Endometrium (tissue), 2 donors: ENCODE results near the gene RANBP17.

Experiments
- FAIRE-seq: peaks from 2 replicates; lab custom pipeline; 2012; peaks lifted over from hg19 to GRCh38; lab: Jason Lieb, UNC
- donor health status: control.
- donor health status: control.

Gene RANBP17

DNA sequence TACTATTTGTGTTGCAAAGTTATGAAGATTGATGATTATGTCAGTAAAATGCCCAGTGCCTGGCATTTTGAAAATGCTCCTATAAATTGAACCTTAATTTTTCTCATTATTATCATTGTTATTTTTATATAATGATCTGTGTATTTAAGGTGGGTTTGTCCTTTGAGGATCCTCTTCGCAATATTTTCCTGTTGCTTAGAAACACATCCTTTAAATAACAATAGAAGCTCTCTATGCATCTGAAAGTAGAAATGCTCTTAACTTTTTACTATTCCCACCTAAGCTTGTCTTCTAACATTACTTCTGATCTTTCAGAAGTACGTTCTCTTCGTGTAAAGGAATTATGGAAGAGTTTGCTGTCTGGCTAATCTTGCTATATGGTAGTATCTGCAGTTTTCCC lies 232.5 kb downstream of the RANBP17 start:
- no peak for FAIRE-seq

DNA sequence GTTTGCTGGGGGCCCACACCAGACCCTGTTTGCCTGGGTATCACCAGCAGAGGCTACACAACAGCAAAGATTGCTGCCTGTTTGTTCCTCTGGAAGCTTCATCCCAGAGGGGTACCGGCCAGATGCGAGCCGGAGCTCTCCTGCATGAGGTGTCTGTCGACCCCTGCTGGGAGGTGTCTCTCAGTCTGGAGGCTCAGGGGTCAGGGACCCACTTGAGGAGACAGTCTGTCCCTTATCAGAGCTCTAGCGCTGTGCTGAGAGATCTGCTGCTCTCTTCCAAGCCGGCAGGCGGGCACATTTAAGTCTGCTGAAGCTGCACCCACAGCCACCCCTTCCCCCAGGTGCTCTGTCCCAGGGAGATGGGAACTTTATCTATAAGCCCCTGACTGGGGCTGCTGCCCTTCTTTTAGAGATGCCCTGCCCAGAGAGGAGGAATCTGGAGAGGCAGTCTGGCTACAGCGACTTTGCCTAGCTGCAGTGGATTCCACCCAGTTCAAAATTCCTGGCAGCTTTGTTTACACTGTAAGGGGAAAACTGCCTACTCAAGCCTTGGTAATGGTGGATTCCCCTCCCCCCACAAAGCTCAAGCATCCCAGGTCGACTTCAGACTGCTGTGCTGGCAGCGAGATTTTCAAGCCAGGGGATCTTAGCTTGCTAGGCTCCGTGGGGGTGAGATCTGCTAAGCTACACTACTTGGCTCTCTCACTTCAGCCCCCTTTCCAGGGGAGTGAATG lies 241.2 kb downstream of the RANBP17 start:
- no peak for FAIRE-seq

DNA sequence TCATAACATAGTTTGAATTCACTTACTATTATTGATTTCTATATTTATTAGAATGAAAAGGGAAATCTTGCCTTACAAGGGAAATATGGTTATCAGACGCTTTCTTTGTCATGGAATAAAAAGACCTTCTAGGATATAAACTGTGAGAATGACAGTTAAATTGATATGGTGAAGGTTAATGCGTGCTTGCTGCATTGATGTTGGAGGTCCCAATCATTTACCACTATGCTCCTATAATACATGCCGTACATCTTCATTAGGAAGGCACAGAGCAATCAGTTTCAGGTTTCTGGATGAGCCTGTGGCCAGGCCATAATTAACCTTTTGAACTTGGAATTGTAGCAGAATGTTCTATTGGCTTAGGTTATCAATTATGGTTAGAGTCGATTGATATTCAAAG lies 245.9 kb downstream of the RANBP17 start:
- no peak for FAIRE-seq

DNA sequence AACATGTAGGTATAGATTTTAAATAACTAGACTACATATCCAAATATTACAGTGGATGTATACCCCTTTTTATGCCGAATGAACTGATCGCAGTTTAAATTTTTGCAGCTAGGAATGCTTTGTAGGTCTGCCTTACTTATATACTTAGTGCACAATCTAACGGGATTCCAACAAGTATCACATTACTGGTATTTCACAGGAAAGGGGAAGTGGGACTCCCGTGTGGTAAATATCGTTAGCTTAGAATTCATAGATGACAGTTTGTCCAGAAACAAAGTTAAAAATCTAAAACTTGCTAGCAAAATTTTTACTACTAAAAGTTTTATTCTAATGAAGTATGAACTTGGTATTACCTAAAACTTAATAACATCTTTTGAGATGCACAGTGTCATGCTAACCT lies 253.7 kb downstream of the RANBP17 start:
- no peak for FAIRE-seq

DNA sequence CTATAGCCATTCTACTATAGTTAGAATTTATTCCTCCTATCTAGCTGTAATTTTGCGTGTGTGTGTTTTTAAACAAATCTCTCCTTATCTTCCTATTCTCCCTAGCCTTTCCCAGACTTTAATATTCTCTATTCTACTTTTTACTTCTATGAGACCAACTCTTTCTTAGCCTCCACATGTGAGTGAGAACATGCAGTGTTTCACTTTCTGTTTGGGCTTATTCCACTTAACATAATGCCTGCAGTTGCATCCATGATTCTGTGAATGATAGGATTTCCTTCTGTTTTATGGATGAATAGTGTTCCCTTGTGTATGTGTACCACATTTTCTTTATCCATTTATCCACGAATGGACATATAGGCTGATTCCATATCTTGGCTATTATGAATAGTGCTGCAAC lies 254.9 kb downstream of the RANBP17 start:
- no peak for FAIRE-seq

DNA sequence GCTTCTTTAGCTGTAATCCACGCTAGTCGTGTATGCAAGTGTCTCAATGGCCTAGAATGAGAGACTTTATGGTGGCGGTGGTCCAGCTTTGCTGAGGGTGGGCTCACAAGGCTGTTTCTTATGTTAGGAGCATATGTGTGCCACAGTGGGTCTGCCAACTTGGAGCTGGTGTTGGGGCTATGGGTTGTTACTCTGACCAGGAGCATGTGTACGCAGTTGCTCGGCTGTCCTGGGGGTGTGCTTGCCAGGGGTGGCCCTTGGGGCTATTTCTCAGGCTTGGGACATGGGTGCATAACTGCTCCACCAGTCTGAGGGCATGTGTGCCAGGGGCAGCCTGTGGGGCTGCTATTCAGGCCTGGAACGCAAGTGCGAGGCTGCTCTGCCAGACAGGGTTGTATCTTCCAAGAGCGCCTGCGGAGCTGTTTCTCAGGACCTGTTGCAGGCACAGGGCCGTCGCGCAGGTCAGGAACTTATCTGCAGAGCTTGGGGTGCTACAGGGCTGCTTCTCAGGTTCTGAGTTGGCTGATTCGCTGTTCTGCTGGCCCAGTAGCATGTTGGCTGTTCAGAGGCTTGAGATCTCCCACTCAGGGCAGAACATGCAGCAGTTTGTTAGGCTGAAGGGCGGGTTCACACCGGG lies 259.3 kb downstream of the RANBP17 start:
- no peak for FAIRE-seq

- FAIRE-seq, result no peak
Observed at GRCh38 chr5:171121638-171122037, 259.8 kb downstream of the RANBP17 start.

DNA sequence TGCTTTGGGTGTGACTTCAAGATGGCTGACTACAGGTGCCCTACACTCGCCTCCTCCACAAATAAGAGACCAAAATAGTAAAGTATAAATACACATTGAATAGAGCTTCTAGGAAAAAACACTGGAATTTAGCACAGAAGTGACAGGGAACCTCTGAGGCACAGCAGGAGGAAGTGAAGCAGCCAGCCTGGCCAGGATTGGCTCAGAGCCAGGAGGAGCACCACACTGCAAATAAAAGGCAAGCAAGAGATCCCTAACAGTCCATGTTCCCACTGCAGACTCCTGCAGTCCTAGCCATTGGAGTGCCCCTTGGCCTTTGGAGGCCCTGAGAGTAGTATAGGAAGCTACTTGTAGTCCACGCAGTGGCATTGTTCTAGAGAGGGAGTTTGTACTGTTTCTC lies 260.6 kb downstream of the RANBP17 start:
- no peak for FAIRE-seq

DNA sequence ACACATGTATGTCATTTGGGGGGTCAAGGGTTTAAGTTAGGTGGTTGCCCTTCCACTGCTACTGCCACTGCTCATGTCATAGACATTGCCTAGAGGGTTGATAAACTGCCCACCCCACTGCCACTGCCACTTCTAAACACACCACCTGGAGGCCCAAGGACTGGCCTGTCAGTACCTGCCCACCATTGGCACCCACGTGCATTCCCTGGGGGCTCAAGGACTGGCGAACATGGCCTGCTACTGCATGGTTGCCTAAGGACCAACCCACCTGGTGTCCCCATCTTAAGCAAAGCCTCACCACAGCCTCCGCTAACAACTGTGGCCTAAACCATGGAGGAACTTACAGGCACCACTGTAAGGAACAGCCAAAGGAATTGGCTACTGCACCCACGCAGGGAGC lies 261.6 kb downstream of the RANBP17 start:
- FAIRE-seq, result no peak

DNA sequence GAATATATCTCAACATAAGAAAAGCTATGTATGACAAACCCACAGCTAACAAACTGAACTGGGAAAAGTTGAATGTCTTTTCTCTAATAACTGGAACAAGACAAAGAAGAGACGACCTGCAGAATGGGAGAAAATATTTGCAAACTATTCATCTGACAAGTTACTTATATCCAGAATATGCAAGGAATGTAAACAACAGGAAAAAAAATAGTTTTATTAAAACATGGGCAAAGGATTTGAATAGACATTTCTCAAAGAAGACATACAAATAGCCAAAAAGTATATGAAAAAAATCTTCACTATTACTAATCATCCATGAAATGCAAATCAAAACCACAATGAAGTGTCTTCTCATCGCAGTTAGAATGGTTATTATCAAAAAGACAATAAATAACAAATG lies 265.5 kb downstream of the RANBP17 start:
- no peak for FAIRE-seq

DNA sequence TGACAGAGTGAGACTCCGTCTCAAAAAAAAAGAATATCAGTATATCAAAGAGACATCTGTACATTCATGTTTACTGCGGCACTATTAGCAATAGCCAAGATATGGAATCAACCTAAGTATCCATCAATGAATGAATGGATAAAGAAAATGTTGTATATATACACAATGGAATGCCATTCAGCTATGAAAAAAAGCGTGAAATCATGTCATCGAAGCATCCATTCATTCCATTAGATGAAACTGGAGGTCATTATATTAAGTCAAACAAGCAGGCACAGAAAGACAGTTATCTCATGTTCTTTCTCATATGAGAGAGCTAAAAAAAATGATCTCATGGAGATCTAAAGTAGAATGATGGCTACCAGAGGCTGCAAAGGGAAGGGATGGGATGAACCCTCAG lies 266.3 kb downstream of the RANBP17 start:
- no peak for FAIRE-seq

DNA sequence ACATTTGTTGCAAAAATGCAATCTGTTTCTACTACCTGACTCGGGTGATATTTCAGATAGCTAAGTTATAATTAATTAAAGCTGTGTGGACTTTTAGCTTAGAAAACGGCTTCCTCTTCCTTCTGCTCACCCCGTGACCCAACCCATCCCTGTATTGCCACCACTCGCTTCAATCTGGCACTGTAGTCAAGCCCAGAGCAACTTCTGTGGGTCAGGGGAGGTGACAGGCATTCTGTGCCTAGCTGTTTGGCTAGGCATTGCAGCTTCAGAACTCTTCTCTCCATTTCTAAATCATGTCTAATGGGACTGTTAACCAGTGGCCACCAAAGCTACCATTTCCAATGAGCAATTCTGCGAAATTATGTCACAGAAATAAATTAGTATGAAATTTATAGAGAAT lies 267.5 kb downstream of the RANBP17 start:
- FAIRE-seq, result no peak

DNA sequence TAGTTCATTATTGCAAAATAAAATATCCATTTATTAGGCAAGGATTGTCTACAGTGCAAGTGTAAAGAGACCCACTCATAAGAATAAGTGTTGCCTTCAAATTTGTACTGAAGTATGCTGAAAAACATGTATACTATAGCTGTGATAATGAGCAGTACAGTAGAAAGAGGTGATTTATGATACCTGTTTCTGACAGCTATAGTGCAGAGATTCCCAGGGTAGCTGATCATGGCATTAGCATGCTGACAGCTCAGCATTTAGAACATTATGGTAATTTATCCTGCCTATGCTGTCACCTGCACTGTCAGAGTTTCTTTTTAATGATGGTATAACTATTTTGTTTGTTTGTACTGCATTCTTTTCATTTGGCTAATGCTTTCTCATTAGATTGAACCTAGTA lies 269.7 kb downstream of the RANBP17 start:
- FAIRE-seq, result no peak

DNA sequence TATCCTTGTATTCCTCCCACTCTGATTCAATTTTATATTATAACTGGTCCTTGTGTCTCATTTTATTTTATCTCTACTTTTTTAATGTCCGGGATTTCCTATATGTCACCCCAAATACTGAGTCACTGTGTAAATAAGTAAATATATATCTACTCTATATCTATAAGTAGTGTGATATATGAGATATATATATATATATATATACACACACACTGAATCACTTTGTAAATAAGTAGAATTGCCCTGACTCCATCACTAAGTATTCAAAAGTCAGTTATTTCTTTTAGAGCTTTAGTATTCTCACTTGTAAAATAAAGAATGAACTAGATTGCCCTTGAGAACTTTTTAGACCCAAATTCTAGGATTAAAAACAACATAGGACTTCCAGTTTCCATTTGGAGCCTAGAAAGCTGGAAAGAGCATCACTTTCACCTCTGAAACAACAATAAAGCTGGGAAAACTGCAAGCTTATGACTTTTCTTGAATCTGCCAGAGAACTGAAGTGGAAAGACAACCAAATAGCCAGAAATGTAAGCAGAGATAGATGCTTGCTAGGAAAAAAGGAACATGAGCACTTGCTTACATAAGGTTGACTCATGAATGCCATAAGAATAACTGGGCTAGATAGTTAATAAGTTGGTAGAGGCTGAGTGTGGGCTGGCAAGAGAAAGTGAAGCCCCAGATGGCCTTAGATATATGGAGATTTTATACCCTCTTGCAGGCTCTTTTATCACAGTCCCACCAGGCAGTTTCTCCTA lies 276.1 kb downstream of the RANBP17 start:
- no peak for FAIRE-seq

DNA sequence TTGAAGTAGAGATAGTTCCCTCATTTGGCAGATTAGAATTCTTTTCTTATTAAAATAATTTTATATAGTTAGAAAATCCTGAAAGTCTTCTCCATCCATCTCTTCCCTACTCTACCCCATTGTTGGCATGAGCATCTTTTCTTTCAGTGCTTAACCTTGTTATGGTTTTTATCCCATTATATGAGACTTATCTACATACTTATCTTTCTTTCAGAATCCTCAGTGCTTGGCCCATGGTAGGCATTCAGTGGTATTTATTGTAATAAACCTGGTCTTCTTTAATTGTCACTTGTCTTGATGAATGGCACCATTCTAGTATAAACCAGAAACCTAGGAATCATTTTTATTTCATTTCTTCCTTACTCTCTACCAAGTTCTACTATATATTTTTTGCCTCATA lies 277.4 kb downstream of the RANBP17 start:
- no peak for FAIRE-seq

DNA sequence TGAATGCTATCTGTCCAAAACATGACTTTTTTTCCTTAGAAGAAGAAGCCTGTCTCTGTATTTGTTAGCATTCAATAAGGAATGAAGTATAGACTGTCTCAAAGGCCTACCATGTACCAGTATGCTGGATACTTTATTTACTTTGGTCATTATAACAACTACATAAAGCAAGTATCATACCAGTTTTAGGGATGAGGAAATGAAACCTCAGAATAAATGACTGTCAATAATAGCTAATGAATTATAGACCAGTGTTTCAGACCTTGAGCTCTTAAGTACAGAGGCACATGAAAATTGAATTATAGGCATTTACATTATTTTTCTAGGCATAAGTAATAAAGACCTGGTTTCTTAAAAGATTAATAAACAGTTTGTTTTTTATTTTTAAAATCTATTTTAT lies 280.8 kb downstream of the RANBP17 start:
- no peak for FAIRE-seq

- FAIRE-seq, result no peak
Observed at GRCh38 chr5:171143171-171143570, 281.4 kb downstream of the RANBP17 start.

DNA sequence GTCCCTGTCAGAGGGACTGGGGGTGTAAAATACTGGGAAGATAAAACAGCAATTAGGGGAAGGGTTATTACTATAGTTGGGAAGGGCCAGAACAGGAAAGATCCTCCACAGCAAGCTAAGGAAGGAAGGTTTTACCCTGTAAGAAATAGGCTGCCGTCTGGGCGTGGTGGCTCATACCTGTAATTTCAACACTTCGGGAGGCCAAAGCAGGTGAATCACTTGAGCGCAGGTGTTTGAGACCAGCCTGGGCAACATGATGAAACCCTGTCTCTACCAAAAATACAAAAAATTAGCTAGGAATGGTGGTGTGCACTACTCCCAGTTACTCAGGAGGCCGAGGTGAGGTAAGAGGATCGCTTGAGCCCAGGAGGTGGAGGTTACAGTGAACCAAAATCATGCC lies 282.1 kb downstream of the RANBP17 start:
- no peak for FAIRE-seq

DNA sequence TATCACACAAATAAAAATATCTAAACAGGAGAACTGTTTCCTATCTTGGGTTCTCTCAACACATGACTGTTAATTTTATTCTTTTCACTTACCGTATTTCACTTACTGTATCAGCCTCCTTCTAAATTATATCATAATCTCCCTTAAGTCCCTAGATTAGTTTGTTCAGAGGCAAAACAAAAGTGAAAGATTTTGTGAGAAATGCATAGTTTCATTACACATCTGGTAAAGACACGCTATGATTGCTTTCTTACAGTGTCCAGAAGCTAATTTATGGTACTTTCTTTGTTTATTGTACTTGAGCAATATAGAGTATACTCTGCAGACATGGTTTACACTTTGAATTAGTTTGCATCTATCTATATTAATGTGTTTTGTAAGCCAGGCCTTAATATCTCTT lies 287.5 kb downstream of the RANBP17 start:
- FAIRE-seq, result no peak

GRCh38 chr5:171149772-171150171 lies 288.0 kb downstream of the RANBP17 start:
- no peak for FAIRE-seq

DNA sequence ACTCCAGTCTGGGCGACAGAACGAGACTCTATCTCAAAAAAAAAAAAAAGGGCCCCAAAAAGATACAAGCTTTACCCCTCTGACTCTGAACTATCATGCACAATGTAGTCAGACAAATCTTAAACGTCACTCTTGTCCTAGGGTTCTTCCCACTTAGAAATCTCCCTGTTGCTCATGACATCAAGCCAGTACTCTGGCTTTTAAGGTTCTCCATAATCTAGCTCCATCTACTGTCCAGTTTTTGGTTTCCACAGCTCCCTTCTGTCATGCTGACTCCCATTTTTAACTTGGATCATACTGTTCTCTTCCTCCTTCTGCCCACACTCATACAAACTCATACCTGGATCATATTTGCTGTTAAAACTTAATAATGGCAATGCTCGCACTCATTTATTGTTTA lies 290.6 kb downstream of the RANBP17 start:
- no peak for FAIRE-seq

- no peak for FAIRE-seq
Observed at GRCh38 chr5:171155621-171156020, 293.8 kb downstream of the RANBP17 start.

- FAIRE-seq, result no peak
Observed at GRCh38 chr5:171157276-171157675, 295.5 kb downstream of the RANBP17 start.
